Measurements from ENCODE around the gene PARP11. TPM values are rescaled to one million over a fixed set of nuclear protein-coding genes. Genes with fewer than 3 reads are reported as not detected.

PARP11 gene
- total and polyA plus RNA-seq, 2 experiments from 2014 or later: 3.1 to 9.4 TPM

DNA sequence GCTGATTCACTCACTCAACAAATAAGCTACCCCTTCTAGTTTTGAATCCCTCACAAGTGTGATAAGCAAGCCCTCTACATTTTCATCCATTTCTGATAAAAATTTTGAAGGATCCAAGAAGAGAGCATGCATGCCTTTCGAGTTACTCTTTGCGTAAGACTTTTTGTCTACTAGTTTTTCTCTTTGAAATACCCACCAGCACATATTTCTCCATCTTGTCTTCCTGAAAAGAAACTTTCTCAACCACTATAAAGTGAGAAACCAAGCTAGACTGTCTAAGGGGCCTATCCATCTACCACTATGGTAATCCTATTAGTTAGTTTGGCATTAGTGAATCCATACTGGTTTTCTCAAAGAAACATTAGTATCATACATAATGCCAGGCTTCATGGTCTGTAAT is 56.9 kb downstream of the PARP11 start:
- no peak for DNase-seq (ENCODE audit: low spot score)
- Histone ChIP-seq H3K9me2 (replicated peaks; ENCODE audit: insufficient read depth) (no peaks in the 10 kb centered on the region), H3K79me2 (no peaks in the 10 kb centered on the region), H3K4me1 (ENCODE audit: insufficient read depth) (no peaks in the 10 kb centered on the region), H3K9me3 (ENCODE audit: low read depth) (no peaks in the 10 kb centered on the region), H3K4me3 (no peak overlapping the region), H3K36me3 (replicated peaks; ENCODE audit: insufficient read depth, low read depth) (no peaks in the 10 kb centered on the region), H4K20me1 (ENCODE audit: insufficient read depth, poor library complexity, severe bottlenecking) (no peaks in the 10 kb centered on the region), H3K27ac (no peak overlapping the region), H3K27me3 (no peaks in the 10 kb centered on the region), H3K4me2 (no peak overlapping the region), H2AFZ (no peak overlapping the region)
- WGBS (ENCODE audit: low lambda C conversion rate, missing lambda C conversion rate): 92% methylated on average over 2 of the region's 2 CpGs
- TF ChIP-seq EZH2 (IDR thresholded peaks at IDR 0.05; ENCODE audit: borderline replicate concordance) (no peak), EZH2phosphoT487 (IDR thresholded peaks at IDR 0.05; ENCODE audit: low read depth, severe bottlenecking, unreplicated experiment) (no peak), CTCF (IDR thresholded peaks at IDR 0.05; ENCODE audit: poor library complexity) (no peak)

GRCh38 chr12:3815094-3815766 is 58.0 kb downstream of the PARP11 start:
- no peak overlapping the region for H3K4me3 ChIP-seq
- H3K79me2 ChIP-seq: no peaks in the 10 kb centered on the region
- H3K4me1 ChIP-seq (ENCODE audit: insufficient read depth): no peaks in the 10 kb centered on the region
- H3K36me3 ChIP-seq (replicated peaks; ENCODE audit: insufficient read depth, low read depth): no peaks in the 10 kb centered on the region
- H3K27ac ChIP-seq: no peak overlapping the region
- H4K20me1 ChIP-seq (ENCODE audit: insufficient read depth, poor library complexity, severe bottlenecking): no peaks in the 10 kb centered on the region
- no peaks in the 10 kb centered on the region for H3K27me3 ChIP-seq
- no peaks in the 10 kb centered on the region for H3K9me2 ChIP-seq (replicated peaks; ENCODE audit: insufficient read depth)
- H3K9me3 ChIP-seq (ENCODE audit: low read depth): no peaks in the 10 kb centered on the region
- no peak overlapping the region for H2AFZ ChIP-seq
- H3K4me2 ChIP-seq: no peak overlapping the region
- DNase-seq (ENCODE audit: low spot score): no peak
- WGBS (ENCODE audit: low lambda C conversion rate, missing lambda C conversion rate): 80% methylated on average over 4 of the region's 4 CpGs
- TF ChIP-seq CTCF (IDR thresholded peaks at IDR 0.05; ENCODE audit: poor library complexity) (no peak), EZH2phosphoT487 (IDR thresholded peaks at IDR 0.05; ENCODE audit: low read depth, severe bottlenecking, unreplicated experiment) (no peak), EZH2 (IDR thresholded peaks at IDR 0.05; ENCODE audit: borderline replicate concordance) (no peak)

GRCh38 chr12:3810540-3810939 is 62.7 kb downstream of the PARP11 start:
- Histone ChIP-seq H3K4me2 (no peak overlapping the region), H3K9me2 (replicated peaks; ENCODE audit: insufficient read depth) (no peaks in the 10 kb centered on the region), H3K4me1 (ENCODE audit: insufficient read depth) (no peaks in the 10 kb centered on the region), H3K79me2 (no peaks in the 10 kb centered on the region), H3K27me3 (no peaks in the 10 kb centered on the region), H3K9me3 (ENCODE audit: low read depth) (no peaks in the 10 kb centered on the region), H3K27ac (no peak overlapping the region), H4K20me1 (ENCODE audit: insufficient read depth, poor library complexity, severe bottlenecking) (no peaks in the 10 kb centered on the region), H2AFZ (no peak overlapping the region), H3K4me3 (no peak overlapping the region), H3K36me3 (replicated peaks; ENCODE audit: insufficient read depth, low read depth) (no peaks in the 10 kb centered on the region)
- no peak for DNase-seq (ENCODE audit: low spot score)
- no peak for TF ChIP-seq CTCF (IDR thresholded peaks at IDR 0.05; ENCODE audit: poor library complexity)
- no peak for TF ChIP-seq EZH2phosphoT487 (IDR thresholded peaks at IDR 0.05; ENCODE audit: low read depth, severe bottlenecking, unreplicated experiment)
- no peak for TF ChIP-seq EZH2 (IDR thresholded peaks at IDR 0.05; ENCODE audit: borderline replicate concordance)

Measured in hepatocyte (in vitro differentiated cells).